Parathyroid adenoma (tissue), 2 donors: ENCODE measurements around the gene EEF1E1.

Experiments used
- H2AFZ ChIP-seq: fragments of 300-600 bp; sonication (generic); one replicate; pipeline ENCODE4 v1.7.0; 2017; ENCODE audit warnings: antibody characterized with exemption, mild to moderate bottlenecking
- H3K27ac ChIP-seq: fragments of 300-600 bp; sonication (generic); one replicate; pipeline ENCODE4 v1.7.0; 2017
- H3K27me3 ChIP-seq: fragments of 300-600 bp; sonication (generic); one replicate; pipeline ENCODE4 v1.7.0; 2017; ENCODE audit warnings: low read length; ENCODE audit not compliant: control insufficient read depth, insufficient read depth
- H3K36me3 ChIP-seq: fragments of 300-600 bp; sonication (generic); one replicate; pipeline ENCODE4 v1.7.0; 2017; ENCODE audit warnings: low read length; ENCODE audit not compliant: control insufficient read depth, insufficient read depth
- H3K4me1 ChIP-seq: fragments of 300-600 bp; sonication (generic); one replicate; pipeline ENCODE4 v1.7.0; 2017; ENCODE audit warnings: control low read depth
- H3K4me2 ChIP-seq: fragments of 300-600 bp; sonication (generic); one replicate; pipeline ENCODE4 v1.7.0; 2017; ENCODE audit warnings: low read length
- H3K4me3 ChIP-seq: fragments of 300-600 bp; sonication (generic); one replicate; pipeline ENCODE4 v1.7.0; 2017; ENCODE audit warnings: low read depth, low read length
- H3K79me2 ChIP-seq: fragments of 300-600 bp; sonication (generic); one replicate; pipeline ENCODE4 v1.7.0; 2017; ENCODE audit warnings: control low read depth
- H3K9ac ChIP-seq: fragments of 300-600 bp; sonication (generic); one replicate; pipeline ENCODE4 v1.7.0; 2017; ENCODE audit warnings: mild to moderate bottlenecking
- H3K9me3 ChIP-seq: fragments of 300-600 bp; sonication (generic); one replicate; pipeline ENCODE4 v1.7.0; 2017; ENCODE audit warnings: low read length; ENCODE audit not compliant: control insufficient read depth
- TF ChIP-seq, protein P1 (sequence below): fragments of 300-600 bp; sonication (generic); IDR thresholded peaks from one replicate; pipeline ENCODE4 v1.7.0; 2017; ENCODE audit warnings: antibody characterized with exemption, mild to moderate bottlenecking
- donor health status: primary hyperparathyroidism.

Gene EEF1E1

DNA sequence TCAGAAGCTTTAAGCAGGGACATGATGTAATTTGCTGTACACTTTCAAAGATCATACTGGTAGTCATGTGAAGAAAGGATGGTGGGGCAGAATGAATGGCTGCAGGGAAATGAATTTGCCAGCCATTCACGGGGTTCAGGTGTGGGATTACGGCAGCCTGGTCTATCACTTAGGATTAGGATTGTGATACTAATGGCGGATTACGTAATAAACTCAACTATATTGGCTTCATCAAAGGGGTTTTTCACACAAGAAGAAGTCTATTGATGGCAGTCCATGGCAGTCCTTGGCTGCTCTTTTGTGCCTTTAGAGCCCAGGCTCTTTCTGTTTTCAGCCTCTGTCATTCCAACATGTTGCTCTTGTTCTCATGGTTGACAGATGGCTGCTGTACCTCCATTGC is 12.6 kb upstream of the EEF1E1 start:
- Histone ChIP-seq H3K27ac (no peak overlapping the region), H3K4me1 (no peaks in the 10 kb centered on the region), H3K9me3 (no peaks in the 10 kb centered on the region), H2AFZ (no peak overlapping the region), H3K4me2 (no peak overlapping the region), H3K4me3 (no peak overlapping the region), H3K36me3 (no peaks in the 10 kb centered on the region), H3K27me3 (no peaks in the 10 kb centered on the region), H3K79me2 (no peaks in the 10 kb centered on the region), H3K9ac (no peak overlapping the region)
- TF ChIP-seq, protein P1, sequence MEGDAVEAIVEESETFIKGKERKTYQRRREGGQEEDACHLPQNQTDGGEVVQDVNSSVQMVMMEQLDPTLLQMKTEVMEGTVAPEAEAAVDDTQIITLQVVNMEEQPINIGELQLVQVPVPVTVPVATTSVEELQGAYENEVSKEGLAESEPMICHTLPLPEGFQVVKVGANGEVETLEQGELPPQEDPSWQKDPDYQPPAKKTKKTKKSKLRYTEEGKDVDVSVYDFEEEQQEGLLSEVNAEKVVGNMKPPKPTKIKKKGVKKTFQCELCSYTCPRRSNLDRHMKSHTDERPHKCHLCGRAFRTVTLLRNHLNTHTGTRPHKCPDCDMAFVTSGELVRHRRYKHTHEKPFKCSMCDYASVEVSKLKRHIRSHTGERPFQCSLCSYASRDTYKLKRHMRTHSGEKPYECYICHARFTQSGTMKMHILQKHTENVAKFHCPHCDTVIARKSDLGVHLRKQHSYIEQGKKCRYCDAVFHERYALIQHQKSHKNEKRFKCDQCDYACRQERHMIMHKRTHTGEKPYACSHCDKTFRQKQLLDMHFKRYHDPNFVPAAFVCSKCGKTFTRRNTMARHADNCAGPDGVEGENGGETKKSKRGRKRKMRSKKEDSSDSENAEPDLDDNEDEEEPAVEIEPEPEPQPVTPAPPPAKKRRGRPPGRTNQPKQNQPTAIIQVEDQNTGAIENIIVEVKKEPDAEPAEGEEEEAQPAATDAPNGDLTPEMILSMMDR: no peak

DNA sequence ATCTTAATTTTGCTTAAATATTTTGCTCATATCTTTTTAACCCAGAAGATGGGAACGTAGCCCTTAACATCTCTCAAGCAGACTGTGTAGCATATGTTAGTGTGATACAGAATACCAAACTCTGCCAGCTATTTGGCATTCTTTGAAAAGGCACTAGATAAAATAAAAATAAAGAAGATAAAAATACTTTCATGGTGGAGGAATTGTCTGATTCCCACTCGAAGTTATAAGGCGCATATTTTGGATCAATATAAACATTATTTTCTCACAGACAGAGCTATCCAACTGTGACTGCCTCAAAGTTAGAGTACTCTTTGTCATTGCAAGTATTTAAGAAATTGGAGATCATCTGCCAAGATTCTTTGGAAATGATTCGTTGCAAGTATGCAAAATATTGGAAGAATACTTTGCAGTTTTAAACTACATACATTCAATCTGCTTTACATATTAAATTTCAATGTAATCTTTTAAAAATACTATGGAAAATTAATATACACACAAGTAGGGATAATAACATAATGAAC is 10.8 kb upstream of the EEF1E1 start:
- Histone ChIP-seq H3K9ac (no peak overlapping the region), H3K4me3 (no peak overlapping the region), H3K27me3 (no peaks in the 10 kb centered on the region), H3K4me2 (no peak overlapping the region), H3K9me3 (no peaks in the 10 kb centered on the region), H3K36me3 (no peaks in the 10 kb centered on the region), H2AFZ (no peak overlapping the region), H3K27ac (no peak overlapping the region), H3K79me2 (no peaks in the 10 kb centered on the region), H3K4me1 (no peaks in the 10 kb centered on the region)
- TF ChIP-seq, protein P1: no peak

DNA sequence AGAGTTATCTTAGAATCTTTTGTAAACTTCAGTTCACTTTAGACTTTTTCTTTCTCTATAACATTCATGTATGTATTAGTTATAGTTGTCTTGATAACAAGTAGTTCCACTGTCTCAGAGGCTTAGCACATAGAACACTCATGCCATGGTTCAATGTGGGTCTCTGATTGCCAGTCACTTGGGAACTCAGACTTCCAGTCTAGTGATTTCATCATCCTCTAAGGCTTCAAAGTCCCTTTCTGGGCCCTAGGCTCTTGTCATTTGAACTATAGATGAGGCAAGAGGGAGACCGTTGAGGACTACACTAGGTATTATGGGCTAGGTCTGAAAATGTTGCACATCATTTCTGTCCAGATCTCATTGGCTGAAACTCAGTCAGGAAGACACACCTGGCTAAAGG is 8.4 kb upstream of the EEF1E1 start:
- Histone ChIP-seq H3K4me1 (no peaks in the 10 kb centered on the region), H3K9ac (no peak overlapping the region), H3K36me3 (no peaks in the 10 kb centered on the region), H2AFZ (no peak overlapping the region), H3K4me3 (no peak overlapping the region), H3K4me2 (no peak overlapping the region), H3K9me3 (no peaks in the 10 kb centered on the region), H3K27ac (no peak overlapping the region), H3K79me2 (no peaks in the 10 kb centered on the region), H3K27me3 (no peaks in the 10 kb centered on the region)
- TF ChIP-seq, protein P1: no peak

DNA sequence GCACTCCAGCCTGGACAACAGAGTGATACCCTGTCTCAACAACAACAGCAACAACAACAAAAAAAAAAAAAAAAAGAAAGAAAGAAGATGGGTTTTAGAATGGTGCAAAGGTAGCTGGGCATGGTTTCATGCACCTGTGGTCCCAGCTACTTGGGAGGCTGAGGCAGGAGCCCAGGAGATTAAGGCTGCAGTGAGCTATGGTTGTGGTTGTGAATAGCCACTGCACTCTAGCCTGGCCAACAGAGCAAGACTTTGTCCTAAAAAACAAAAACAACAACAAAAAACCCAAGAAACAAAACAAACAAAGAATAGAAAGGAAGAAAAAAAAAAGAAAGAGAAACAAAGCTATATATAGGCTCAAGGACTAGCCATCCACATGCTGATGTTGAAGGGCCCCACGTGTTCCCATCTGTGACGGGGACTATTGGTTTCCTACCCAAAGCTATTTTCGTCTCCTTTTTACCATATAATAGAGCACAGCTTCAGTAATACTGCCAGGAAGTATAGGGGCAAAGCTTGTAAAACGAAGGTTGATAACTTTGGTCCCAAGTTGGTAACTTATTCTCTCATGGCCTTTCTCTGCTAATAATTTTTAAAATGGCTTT is 7.9 kb upstream of the EEF1E1 start:
- no peak overlapping the region for H3K4me2 ChIP-seq
- no peaks in the 10 kb centered on the region for H3K4me1 ChIP-seq
- H3K4me3 ChIP-seq: no peak overlapping the region
- no peaks in the 10 kb centered on the region for H3K79me2 ChIP-seq
- no peaks in the 10 kb centered on the region for H3K27me3 ChIP-seq
- TF ChIP-seq, protein P1: no peak
- no peaks in the 10 kb centered on the region for H3K9me3 ChIP-seq
- H2AFZ ChIP-seq: no peak overlapping the region
- H3K36me3 ChIP-seq: no peaks in the 10 kb centered on the region
- no peak overlapping the region for H3K27ac ChIP-seq
- H3K9ac ChIP-seq: no peak overlapping the region
